CD14-positive monocyte (primary cell): ENCODE measurements around the gene ZFP36L2. TPM values are rescaled to one million over a fixed set of nuclear protein-coding genes. Genes with fewer than 3 reads are reported as not detected.

Experiments
- DNase-seq, 3 donors: peaks; one replicate each; pipeline ENCODE4 v3.0.0-alpha.2; 2011 to 2022
- H2AFZ ChIP-seq: 2 replicates; pipeline ENCODE4 v1.6.0; 2012; ENCODE audit warnings: mild to moderate bottlenecking, low read depth, low read length, inconsistent platforms; ENCODE audit not compliant: insufficient read depth, poor library complexity, severe bottlenecking
- H3K27ac ChIP-seq, 2 donors: 1 replicate in 1 of 2; 2 replicates in 1 of 2; pipeline ENCODE4 v1.5.1; 2012 to 2013; ENCODE audit warnings: low read length in 2 of 2, control low read depth in 1 of 2, inconsistent platforms in 1 of 2, low read depth in 1 of 2, mild to moderate bottlenecking in 1 of 2
- H3K27me3 ChIP-seq, 2 donors: one replicate each; pipeline versions ENCODE4 v1.6.0 to v1.6.1; 2011 to 2013; ENCODE audit warnings: low read length in 2 of 2; ENCODE audit not compliant: control insufficient read depth in 2 of 2, insufficient read depth in 2 of 2
- H3K36me3 ChIP-seq, 2 donors: replicated peaks in 1 of 2; 1 replicate in 1 of 2; 2 replicates in 1 of 2; pipeline versions ENCODE4 v1.5.1 to v1.6.1; 2012 to 2013; ENCODE audit warnings: low read length in 2 of 2, control low read depth in 1 of 2, inconsistent platforms in 1 of 2, mild to moderate bottlenecking in 1 of 2; ENCODE audit not compliant: insufficient read depth in 2 of 2, control insufficient read depth in 1 of 2
- H3K4me1 ChIP-seq, 2 donors: 1 replicate in 1 of 2; 2 replicates in 1 of 2; pipeline versions ENCODE4 v1.5.1 to v1.6.1; 2012 to 2013; ENCODE audit warnings: low read length in 2 of 2, control low read depth in 1 of 2, inconsistent platforms in 1 of 2, mild to moderate bottlenecking in 1 of 2, moderate library complexity in 1 of 2; ENCODE audit not compliant: insufficient read depth in 2 of 2, control insufficient read depth in 1 of 2
- H3K4me2 ChIP-seq: replicated peaks from 2 replicates; pipeline ENCODE3; 2012; ENCODE audit warnings: low read length, moderate library complexity, mild to moderate bottlenecking; ENCODE audit not compliant: poor library complexity, severe bottlenecking; ENCODE audit errors: extremely low read depth
- H3K4me3 ChIP-seq, 3 experiments: fragments of 200-600 bp in 1 of 3; sonication (generic) in 1 of 3; replicated peaks in 1 of 3; 1 replicate in 2 of 3; 2 replicates in 1 of 3; pipeline ENCODE4 v1.5.1; 2011 to 2013; ENCODE audit warnings: low read length in 3 of 3, mild to moderate bottlenecking in 3 of 3, control low read depth in 2 of 3, low read depth in 2 of 3, inconsistent platforms in 1 of 3, moderate library complexity in 1 of 3
- H3K79me2 ChIP-seq: 2 replicates; pipeline ENCODE4 v1.6.0; 2012; ENCODE audit warnings: mild to moderate bottlenecking, control low read depth, inconsistent platforms, low read length, moderate library complexity; ENCODE audit not compliant: insufficient read depth
- H3K9ac ChIP-seq: 2 replicates; pipeline ENCODE4 v1.6.0; 2017; ENCODE audit warnings: low read length, mild to moderate bottlenecking; ENCODE audit not compliant: insufficient read depth, poor library complexity, severe bottlenecking
- H3K9me3 ChIP-seq, 2 donors: replicated peaks in 1 of 2; 1 replicate in 1 of 2; 2 replicates in 1 of 2; pipeline versions ENCODE4 v1.5.1 to v1.6.1; 2012 to 2013; ENCODE audit warnings: low read length in 2 of 2, control low read depth in 1 of 2; ENCODE audit not compliant: control insufficient read depth in 1 of 2, insufficient read depth in 1 of 2
- H4K20me1 ChIP-seq: 2 replicates; pipeline ENCODE4 v1.6.0; 2012; ENCODE audit warnings: mild to moderate bottlenecking, low read length, control low read depth, moderate library complexity; ENCODE audit not compliant: insufficient read depth
- H3K27ac Mint-ChIP-seq, 7 donors: one replicate each; pipeline ENCODE4 v1.8.0; 2020; ENCODE audit warnings: mild to moderate bottlenecking in 7 of 7, mixed read lengths in 7 of 7, moderate library complexity in 6 of 7, inconsistent platforms in 2 of 7
- H3K27me3 Mint-ChIP-seq, 3 donors: one replicate each; pipeline ENCODE4 v1.8.0; 2021 to 2022; ENCODE audit warnings: low read depth in 3 of 3, mild to moderate bottlenecking in 3 of 3, mixed read lengths in 3 of 3, moderate library complexity in 3 of 3, inconsistent platforms in 1 of 3
- H3K36me3 Mint-ChIP-seq, 2 donors: one replicate each; pipeline ENCODE4 v1.8.0; 2020; ENCODE audit warnings: mixed read lengths in 2 of 2, inconsistent platforms in 1 of 2, mild to moderate bottlenecking in 1 of 2
- H3K4me1 Mint-ChIP-seq: one replicate; pipeline ENCODE4 v1.8.0; 2020; ENCODE audit warnings: mild to moderate bottlenecking, mixed read lengths
- H3K4me3 Mint-ChIP-seq, 2 donors: one replicate each; pipeline ENCODE4 v1.8.0; 2020; ENCODE audit warnings: mild to moderate bottlenecking in 2 of 2, mixed read lengths in 2 of 2, moderate library complexity in 1 of 2
- H3K9me3 Mint-ChIP-seq, 7 donors: one replicate each; pipeline ENCODE4 v1.8.0; 2020 to 2022; ENCODE audit warnings: mixed read lengths in 7 of 7, mild to moderate bottlenecking in 6 of 7, moderate library complexity in 6 of 7, inconsistent platforms in 2 of 7
- CTCF ChIP-seq: fragments of 200-600 bp; IDR thresholded peaks from one replicate; pipeline ENCODE4 v1.8.0; 2022; ENCODE audit warnings: antibody characterized with exemption, mild to moderate bottlenecking
- WGBS: methylation state at CpG from one replicate; pipeline ENCODE4 v1.1.5; 2013; ENCODE audit warnings: missing lambda C conversion rate; ENCODE audit not compliant: insufficient coverage; 5-methylcytosine and 5-hydroxymethylcytosine counted together
- intact Hi-C, 2 donors: fragments of 100-400 bp; cut with micrococcal nuclease; formaldehyde crosslinking; loops; one replicate each; pipeline versions ENCODE4 v1.15.0 to v1.15.1; 2023
- polyA plus RNA-seq, 3 donors: library from polyadenylated mRNA; depleted of rRNA in 1 of 3; unstranded in 2 of 3; stranded (reverse) in 1 of 3; fragments of 300-500 nt in 2 of 3; fragments of >200 nt in 1 of 3; fragmentation: Illumina TruSeq in 2 of 3; gene quantifications; 1 replicate in 2 of 3; 2 replicates in 1 of 3; pipeline ENCODE4 v1.2.3, GENCODE V29; 2012 to 2021

The ZFP36L2 gene
- polyA plus RNA-seq, 3 donors: 84.4 to 150 (median 88.3) TPM

- Mint-ChIP-seq H3K27me3 (peaks cover 0 to 5% (median 0%) of the 10 kb centered on the region in 3 donors), H3K4me3 (no peak overlapping the region), H3K9me3 (peaks cover 0 to 4% (median 0%) of the 10 kb centered on the region in 7 donors), H3K27ac (no peak overlapping the region), H3K4me1 (no peaks in the 10 kb centered on the region), H3K36me3 (peaks cover 21 to 33% of the 10 kb centered on the region in 2 donors)
- H3K4me1 ChIP-seq: no peaks in the 10 kb centered on the region
- H3K9me3 ChIP-seq: no peaks in the 10 kb centered on the region
- H3K27ac ChIP-seq: no peak overlapping the region
- no peak for TF ChIP-seq CTCF
- no peaks in the 10 kb centered on the region for H3K27me3 ChIP-seq
- H3K4me3 ChIP-seq: no peak overlapping the region
- intact Hi-C loops: no loop called here
- 96% methylated on average over 5 of the region's 5 CpGs for WGBS
- peaks cover 10 to 38% of the 10 kb centered on the region in 2 donors for H3K36me3 ChIP-seq
- no peaks in the 10 kb centered on the region for H4K20me1 ChIP-seq
- H3K79me2 ChIP-seq: no peaks in the 10 kb centered on the region
- H3K4me2 ChIP-seq: no peak overlapping the region
- H3K9ac ChIP-seq: no peak overlapping the region
- no peak overlapping the region for H2AFZ ChIP-seq
- no peak for DNase-seq
Observed at GRCh38 chr2:43254331-43254730, 27.9 kb upstream of the ZFP36L2 start.

- WGBS: 71% methylated on average over 4 of the region's 5 CpGs
- H3K4me3 Mint-ChIP-seq: no peak overlapping the region
- Histone ChIP-seq H3K4me1 (no peaks in the 10 kb centered on the region), H3K4me3 (no peak overlapping the region), H3K79me2 (no peaks in the 10 kb centered on the region), H3K9ac (no peak overlapping the region), H3K27me3 (no peaks in the 10 kb centered on the region), H3K4me2 (no peak overlapping the region), H3K36me3 (peaks cover 6 to 23% of the 10 kb centered on the region in 2 donors), H2AFZ (no peak overlapping the region), H3K27ac (no peak overlapping the region), H4K20me1 (no peaks in the 10 kb centered on the region), H3K9me3 (no peaks in the 10 kb centered on the region)
- H3K4me1 Mint-ChIP-seq: no peaks in the 10 kb centered on the region
- H3K27ac Mint-ChIP-seq: no peak overlapping the region
- peaks cover 0 to 5% (median 2%) of the 10 kb centered on the region in 3 donors for H3K27me3 Mint-ChIP-seq
- peaks cover 34 to 35% of the 10 kb centered on the region in 2 donors for H3K36me3 Mint-ChIP-seq
- TF ChIP-seq CTCF: no peak
- intact Hi-C loops: no loop called here
- DNase-seq: no peak
- peaks cover 0 to 4% (median 0%) of the 10 kb centered on the region in 7 donors for H3K9me3 Mint-ChIP-seq
Observed at GRCh38 chr2:43251171-43251731, 24.8 kb upstream of the ZFP36L2 start.
